ENCODE data around the gene ZNF524.
A peak's percentile ranks its signal among the peaks of the same experiment; 100 is the strongest.

GRCh38 chr19:55605637-55606470 is 5.8 kb downstream of the ZNF524 start, which contains the start of gene ZNF865:
- TF ChIP-seq, protein P1, sequence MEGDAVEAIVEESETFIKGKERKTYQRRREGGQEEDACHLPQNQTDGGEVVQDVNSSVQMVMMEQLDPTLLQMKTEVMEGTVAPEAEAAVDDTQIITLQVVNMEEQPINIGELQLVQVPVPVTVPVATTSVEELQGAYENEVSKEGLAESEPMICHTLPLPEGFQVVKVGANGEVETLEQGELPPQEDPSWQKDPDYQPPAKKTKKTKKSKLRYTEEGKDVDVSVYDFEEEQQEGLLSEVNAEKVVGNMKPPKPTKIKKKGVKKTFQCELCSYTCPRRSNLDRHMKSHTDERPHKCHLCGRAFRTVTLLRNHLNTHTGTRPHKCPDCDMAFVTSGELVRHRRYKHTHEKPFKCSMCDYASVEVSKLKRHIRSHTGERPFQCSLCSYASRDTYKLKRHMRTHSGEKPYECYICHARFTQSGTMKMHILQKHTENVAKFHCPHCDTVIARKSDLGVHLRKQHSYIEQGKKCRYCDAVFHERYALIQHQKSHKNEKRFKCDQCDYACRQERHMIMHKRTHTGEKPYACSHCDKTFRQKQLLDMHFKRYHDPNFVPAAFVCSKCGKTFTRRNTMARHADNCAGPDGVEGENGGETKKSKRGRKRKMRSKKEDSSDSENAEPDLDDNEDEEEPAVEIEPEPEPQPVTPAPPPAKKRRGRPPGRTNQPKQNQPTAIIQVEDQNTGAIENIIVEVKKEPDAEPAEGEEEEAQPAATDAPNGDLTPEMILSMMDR (IDR thresholded peaks at IDR 0.05; ENCODE audit: low read depth, low read length) = peak; percentile 83
- no peak for TF ChIP-seq EZH2phosphoT487 (IDR thresholded peaks at IDR 0.05; ENCODE audit: low read depth)

All from OCI-LY3 (cell line).